ENCODE results near the gene MGAT4C.

Gene MGAT4C

GRCh38 chr12:86275356-86275755, 19.2 kb upstream of the MGAT4C start:
- no peak for TF ChIP-seq CTCF (IDR thresholded peaks at IDR 0.05; ENCODE audit: low read depth, low read length)
- no peaks in the 10 kb centered on the region for H3K4me1 ChIP-seq

GRCh38 chr12:86265329-86265695, 9.1 kb upstream of the MGAT4C start:
- Histone ChIP-seq H3K27me3 (no peaks in the 10 kb centered on the region), H3K9me3 (no peaks in the 10 kb centered on the region), H3K36me3 (no peaks in the 10 kb centered on the region), H3K4me1 (no peaks in the 10 kb centered on the region), H3K4me3 (ENCODE audit: low read depth, low read length) (no peak overlapping the region)
- TF ChIP-seq CTCF (IDR thresholded peaks at IDR 0.05; ENCODE audit: low read depth, low read length), result no peak
- no peak for DNase-seq

More at GRCh38 chr12:86275356-86275755, 19.2 kb upstream of the MGAT4C start:
- no peaks in the 10 kb centered on the region for H3K27me3 ChIP-seq
- no peaks in the 10 kb centered on the region for H3K9me3 ChIP-seq
- no peak for DNase-seq
- no peaks in the 10 kb centered on the region for H3K36me3 ChIP-seq
- no peak overlapping the region for H3K4me3 ChIP-seq (ENCODE audit: low read depth, low read length)

- H3K36me3 ChIP-seq, result no peaks in the 10 kb centered on the region
- H3K4me1 ChIP-seq, result no peaks in the 10 kb centered on the region
- TF ChIP-seq CTCF (IDR thresholded peaks at IDR 0.05; ENCODE audit: low read depth, low read length), result no peak
- H3K9me3 ChIP-seq, result no peaks in the 10 kb centered on the region
- no peak for DNase-seq
- no peak overlapping the region for H3K4me3 ChIP-seq (ENCODE audit: low read depth, low read length)
- no peaks in the 10 kb centered on the region for H3K27me3 ChIP-seq
Measured at GRCh38 chr12:86264451-86265328, 8.5 kb upstream of the MGAT4C start.

GRCh38 chr12:86261578-86261977, 5.4 kb upstream of the MGAT4C start:
- no peak for DNase-seq
- H3K4me3 ChIP-seq (ENCODE audit: low read depth, low read length), result no peak overlapping the region
- TF ChIP-seq CTCF (IDR thresholded peaks at IDR 0.05; ENCODE audit: low read depth, low read length), result no peak
- no peaks in the 10 kb centered on the region for H3K9me3 ChIP-seq
- H3K4me1 ChIP-seq, result no peaks in the 10 kb centered on the region
- no peaks in the 10 kb centered on the region for H3K36me3 ChIP-seq
- no peaks in the 10 kb centered on the region for H3K27me3 ChIP-seq

- no peak for TF ChIP-seq CTCF (IDR thresholded peaks at IDR 0.05; ENCODE audit: low read depth, low read length)
- Histone ChIP-seq H3K9me3 (no peaks in the 10 kb centered on the region), H3K27me3 (no peaks in the 10 kb centered on the region), H3K4me1 (no peaks in the 10 kb centered on the region), H3K4me3 (ENCODE audit: low read depth, low read length) (no peak overlapping the region), H3K36me3 (no peaks in the 10 kb centered on the region)
- DNase-seq, result no peak
Measured at GRCh38 chr12:86261142-86261541, 5.0 kb upstream of the MGAT4C start.

GRCh38 chr12:86260183-86260582, 4.0 kb upstream of the MGAT4C start:
- no peak for TF ChIP-seq CTCF (IDR thresholded peaks at IDR 0.05; ENCODE audit: low read depth, low read length)
- H3K9me3 ChIP-seq, result no peaks in the 10 kb centered on the region
- H3K36me3 ChIP-seq, result no peaks in the 10 kb centered on the region
- no peaks in the 10 kb centered on the region for H3K27me3 ChIP-seq
- H3K4me1 ChIP-seq, result no peaks in the 10 kb centered on the region
- no peak overlapping the region for H3K4me3 ChIP-seq (ENCODE audit: low read depth, low read length)
- no peak for DNase-seq
